ENCODE data around the gene SOX6.
"Not testable (repeated sequence)": the region's sequence is repeated elsewhere in the genome, so short reads cannot be mapped to it uniquely, and the experiment has no call there.

SOX6 gene

GRCh38 chr11:16160146-16160545 is 196.2 kb downstream of the SOX6 start:
- no peak for ATAC-seq
- Mint-ChIP-seq H3K27me3 (no peaks in the 10 kb centered on the region), H3K4me3 (no peak overlapping the region), H3K27ac (no peak overlapping the region), H3K36me3 (ENCODE audit: low read depth) (no peaks in the 10 kb centered on the region), H3K4me1 (no peaks in the 10 kb centered on the region), H3K9me3 (peaks cover 9% of the 10 kb centered on the region)
- DNase-seq, result no peak

DNA sequence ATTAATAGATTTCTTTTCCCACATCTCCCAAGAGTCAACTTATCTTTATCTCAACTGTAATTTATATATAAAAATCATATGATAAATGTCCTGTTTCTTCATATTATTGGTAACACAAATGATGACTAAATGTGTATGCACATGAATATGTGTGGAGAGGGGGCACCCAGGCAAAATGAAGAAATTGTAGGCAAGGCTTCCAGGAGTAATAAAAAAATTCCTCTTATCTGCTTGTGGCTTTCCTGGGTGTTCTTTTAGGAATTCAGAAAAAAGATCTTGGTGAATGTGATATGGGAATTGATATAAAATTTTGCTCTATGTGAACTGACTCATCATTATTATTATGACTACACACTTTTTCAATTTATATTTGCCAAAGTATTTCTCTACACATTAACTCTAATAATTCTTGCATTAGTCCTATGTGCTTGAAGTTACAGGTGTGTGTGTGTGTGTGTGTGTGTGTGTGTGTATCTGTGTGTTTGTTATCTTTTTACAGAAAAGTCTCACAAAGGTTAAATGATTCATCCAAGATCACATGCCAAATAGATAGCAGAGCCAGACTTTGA is 197.8 kb downstream of the SOX6 start:
- H3K9me3 Mint-ChIP-seq, result peaks cover 6% of the 10 kb centered on the region
- no peak overlapping the region for H3K4me3 Mint-ChIP-seq
- H3K27ac Mint-ChIP-seq, result no peak overlapping the region
- no peaks in the 10 kb centered on the region for H3K36me3 Mint-ChIP-seq (ENCODE audit: low read depth)
- no peak for DNase-seq
- no peaks in the 10 kb centered on the region for H3K27me3 Mint-ChIP-seq
- no peaks in the 10 kb centered on the region for H3K4me1 Mint-ChIP-seq
- no peak for ATAC-seq

DNA sequence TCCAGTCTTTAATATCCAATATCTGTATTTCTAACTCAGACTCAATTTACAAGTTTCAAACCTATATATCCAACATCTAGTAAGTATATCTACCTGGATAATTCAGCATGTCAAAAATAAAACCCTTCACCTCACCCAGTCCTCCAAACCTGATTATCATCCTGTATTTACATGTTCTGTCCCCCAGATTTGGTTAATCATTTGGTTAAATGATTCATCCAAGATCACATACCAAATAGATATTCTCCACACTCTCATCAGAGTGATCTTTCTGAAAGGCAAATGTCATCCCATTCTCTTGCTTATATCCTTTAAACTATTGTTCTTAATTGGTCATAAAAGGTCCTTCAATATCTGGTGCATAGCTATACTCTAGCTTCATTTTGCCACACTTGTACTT is 199.0 kb downstream of the SOX6 start:
- Mint-ChIP-seq H3K4me3 (no peak overlapping the region), H3K27ac (no peak overlapping the region), H3K4me1 (no peaks in the 10 kb centered on the region), H3K36me3 (ENCODE audit: low read depth) (no peaks in the 10 kb centered on the region), H3K27me3 (no peaks in the 10 kb centered on the region), H3K9me3 (no peaks in the 10 kb centered on the region)
- no peak for ATAC-seq
- no peak for DNase-seq

- Mint-ChIP-seq H3K9me3 (no peaks in the 10 kb centered on the region), H3K4me3 (no peak overlapping the region), H3K36me3 (ENCODE audit: low read depth) (no peaks in the 10 kb centered on the region), H3K27ac (no peak overlapping the region), H3K27me3 (no peaks in the 10 kb centered on the region), H3K4me1 (no peaks in the 10 kb centered on the region)
- no peak for DNase-seq
- ATAC-seq, result no peak
Measured at GRCh38 chr11:16155448-16155847, 200.9 kb downstream of the SOX6 start.

GRCh38 chr11:16154715-16155396 is 201.5 kb downstream of the SOX6 start:
- ATAC-seq (no peak), DNase-seq (no peak)
- no peaks in the 10 kb centered on the region for H3K27me3 Mint-ChIP-seq
- H3K4me3 Mint-ChIP-seq, result no peak overlapping the region
- H3K9me3 Mint-ChIP-seq, result no peaks in the 10 kb centered on the region
- H3K4me1 Mint-ChIP-seq, result no peaks in the 10 kb centered on the region
- no peak overlapping the region for H3K27ac Mint-ChIP-seq
- no peaks in the 10 kb centered on the region for H3K36me3 Mint-ChIP-seq (ENCODE audit: low read depth)

DNA sequence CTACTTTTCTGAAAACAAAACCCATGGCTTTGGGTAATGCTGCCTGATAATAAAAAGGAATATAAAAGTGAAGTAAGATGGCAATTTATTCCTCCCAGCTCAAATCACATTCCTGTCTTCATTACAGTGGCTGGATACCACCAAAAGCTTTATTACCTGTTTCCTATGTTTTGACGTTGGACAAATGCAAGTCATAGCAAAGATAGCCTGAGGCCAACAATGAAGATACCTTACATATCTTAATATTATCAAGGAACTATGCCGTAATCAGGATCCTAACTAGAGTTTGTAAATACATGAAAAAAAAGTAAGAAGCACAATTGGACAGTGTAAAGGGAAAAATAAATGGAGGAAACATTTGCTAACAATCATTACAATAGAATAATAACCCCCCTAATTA is 202.4 kb downstream of the SOX6 start:
- H3K27me3 Mint-ChIP-seq, result no peaks in the 10 kb centered on the region
- no peak for ATAC-seq
- H3K4me1 Mint-ChIP-seq, result no peaks in the 10 kb centered on the region
- no peak overlapping the region for H3K4me3 Mint-ChIP-seq
- H3K9me3 Mint-ChIP-seq, result no peaks in the 10 kb centered on the region
- no peak for DNase-seq
- H3K36me3 Mint-ChIP-seq (ENCODE audit: low read depth), result no peaks in the 10 kb centered on the region
- no peak overlapping the region for H3K27ac Mint-ChIP-seq

DNA sequence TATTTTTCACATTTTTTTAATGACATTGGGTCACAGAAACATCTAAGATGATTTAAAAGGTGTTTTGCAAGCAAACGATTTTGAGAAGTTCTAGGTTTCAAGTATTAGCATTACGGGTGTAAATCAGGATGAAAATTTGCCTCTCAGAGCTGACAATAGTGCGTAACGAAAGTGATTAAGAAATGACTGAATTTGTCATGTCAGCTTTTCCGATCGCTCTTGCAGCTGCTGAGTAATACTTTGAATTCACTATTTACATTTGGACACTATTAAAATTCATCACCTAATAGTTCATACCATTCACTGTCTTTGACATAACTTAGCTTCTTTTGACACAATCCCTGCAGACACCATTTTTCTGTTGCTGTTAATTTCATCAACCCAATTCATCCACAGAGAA is 205.2 kb downstream of the SOX6 start:
- Mint-ChIP-seq H3K4me3 (no peak overlapping the region), H3K4me1 (no peaks in the 10 kb centered on the region), H3K9me3 (peaks cover 5% of the 10 kb centered on the region), H3K36me3 (ENCODE audit: low read depth) (no peaks in the 10 kb centered on the region), H3K27ac (no peak overlapping the region), H3K27me3 (no peaks in the 10 kb centered on the region)
- no peak for DNase-seq
- no peak for ATAC-seq

GRCh38 chr11:16149476-16149875 is 206.9 kb downstream of the SOX6 start:
- H3K36me3 Mint-ChIP-seq (ENCODE audit: low read depth), result no peaks in the 10 kb centered on the region
- H3K4me3 Mint-ChIP-seq, result no peak overlapping the region
- H3K4me1 Mint-ChIP-seq, result no peaks in the 10 kb centered on the region
- DNase-seq (no peak), ATAC-seq (no peak)
- no peaks in the 10 kb centered on the region for H3K27me3 Mint-ChIP-seq
- H3K9me3 Mint-ChIP-seq, result peaks cover 5% of the 10 kb centered on the region
- H3K27ac Mint-ChIP-seq, result no peak overlapping the region

DNA sequence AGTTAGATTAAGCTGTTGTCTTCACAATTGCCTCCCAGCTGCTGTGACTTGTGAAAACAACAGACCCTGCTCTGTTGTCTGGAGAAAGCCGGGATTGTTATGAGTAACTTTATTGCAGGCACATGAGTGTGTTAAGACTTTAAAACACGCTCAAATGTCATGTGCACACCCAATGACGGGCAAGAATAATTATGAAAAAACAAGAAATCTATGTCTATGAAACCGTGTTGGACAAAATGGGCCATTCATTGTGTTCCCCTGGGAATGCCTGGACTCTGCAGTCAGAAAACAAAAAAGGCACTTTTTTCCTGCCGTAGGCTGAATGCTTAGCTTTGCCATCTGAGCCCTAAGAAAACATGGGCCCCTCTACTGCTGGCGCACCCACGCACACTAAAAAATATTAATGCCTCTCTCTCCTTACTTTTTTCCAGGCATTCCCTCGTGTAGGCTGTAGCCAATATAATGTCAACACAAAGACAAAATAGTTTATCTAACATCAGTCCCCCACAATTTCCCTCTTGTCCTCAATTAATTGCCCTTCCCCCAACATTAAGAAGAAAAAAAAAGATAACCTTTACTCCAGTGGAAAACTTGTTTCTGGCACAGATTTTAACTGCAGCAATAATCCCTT is 207.9 kb downstream of the SOX6 start:
- no peaks in the 10 kb centered on the region for H3K4me1 Mint-ChIP-seq
- no peaks in the 10 kb centered on the region for H3K27me3 Mint-ChIP-seq
- H3K4me3 Mint-ChIP-seq, result no peak overlapping the region
- peaks cover 5% of the 10 kb centered on the region for H3K9me3 Mint-ChIP-seq
- DNase-seq (no peak), ATAC-seq (no peak)
- H3K27ac Mint-ChIP-seq, result no peak overlapping the region
- no peaks in the 10 kb centered on the region for H3K36me3 Mint-ChIP-seq (ENCODE audit: low read depth)

DNA sequence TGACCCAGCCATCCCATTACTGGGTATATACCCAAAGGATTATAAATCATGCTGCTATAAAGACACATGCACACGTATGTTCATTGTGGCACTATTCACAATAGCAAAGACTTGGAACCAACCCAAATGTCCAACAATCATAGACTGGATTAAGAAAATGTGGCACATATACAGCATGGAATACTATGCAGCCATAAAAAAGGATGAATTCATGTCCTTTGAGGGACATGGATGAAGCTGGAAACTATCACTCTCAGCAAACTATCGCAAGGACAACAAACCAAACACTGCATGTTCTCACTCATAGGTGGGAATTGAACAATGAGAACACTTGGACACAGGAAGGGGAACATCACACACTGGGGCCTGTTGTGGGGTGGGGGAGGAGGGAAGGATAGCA is 209.4 kb downstream of the SOX6 start:
- DNase-seq; H3K4me3 Mint-ChIP-seq; ATAC-seq; H3K27ac Mint-ChIP-seq; H3K27me3 Mint-ChIP-seq; H3K9me3 Mint-ChIP-seq; H3K36me3 Mint-ChIP-seq (ENCODE audit: low read depth); H3K4me1 Mint-ChIP-seq: not testable (repeated sequence)

DNA sequence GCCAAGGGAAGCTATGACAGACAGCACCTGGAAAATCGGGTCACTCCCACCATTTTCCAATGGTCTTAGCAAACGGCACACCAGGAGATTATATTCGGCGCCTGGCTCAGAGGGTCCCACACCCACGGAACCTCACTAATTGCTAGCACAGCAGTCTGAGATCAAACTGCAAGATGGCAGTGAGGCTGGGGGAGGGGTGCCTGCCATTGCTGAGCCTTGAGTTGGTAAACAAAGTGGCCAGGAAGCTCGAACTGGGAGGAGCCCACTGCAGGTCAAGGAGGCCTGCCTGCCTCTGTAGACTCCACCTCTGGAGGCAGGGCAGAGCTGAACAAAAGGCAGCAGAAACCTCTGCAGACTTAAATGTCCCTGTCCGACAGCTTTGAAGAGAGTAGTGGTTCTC is 214.7 kb downstream of the SOX6 start:
- not testable (repeated sequence) for H3K27me3 Mint-ChIP-seq, H3K4me3 Mint-ChIP-seq

GRCh38 chr11:16141162-16141561 is 215.2 kb downstream of the SOX6 start:
- DNase-seq; H3K4me3 Mint-ChIP-seq; H3K9me3 Mint-ChIP-seq; H3K4me1 Mint-ChIP-seq; H3K36me3 Mint-ChIP-seq (ENCODE audit: low read depth); H3K27me3 Mint-ChIP-seq; H3K27ac Mint-ChIP-seq; ATAC-seq: not testable (repeated sequence)

More for the DNA sequence above, 214.7 kb downstream of the SOX6 start:
- H3K9me3 Mint-ChIP-seq; ATAC-seq; H3K4me1 Mint-ChIP-seq; H3K27ac Mint-ChIP-seq; DNase-seq; H3K36me3 Mint-ChIP-seq (ENCODE audit: low read depth): not testable (repeated sequence)

DNA sequence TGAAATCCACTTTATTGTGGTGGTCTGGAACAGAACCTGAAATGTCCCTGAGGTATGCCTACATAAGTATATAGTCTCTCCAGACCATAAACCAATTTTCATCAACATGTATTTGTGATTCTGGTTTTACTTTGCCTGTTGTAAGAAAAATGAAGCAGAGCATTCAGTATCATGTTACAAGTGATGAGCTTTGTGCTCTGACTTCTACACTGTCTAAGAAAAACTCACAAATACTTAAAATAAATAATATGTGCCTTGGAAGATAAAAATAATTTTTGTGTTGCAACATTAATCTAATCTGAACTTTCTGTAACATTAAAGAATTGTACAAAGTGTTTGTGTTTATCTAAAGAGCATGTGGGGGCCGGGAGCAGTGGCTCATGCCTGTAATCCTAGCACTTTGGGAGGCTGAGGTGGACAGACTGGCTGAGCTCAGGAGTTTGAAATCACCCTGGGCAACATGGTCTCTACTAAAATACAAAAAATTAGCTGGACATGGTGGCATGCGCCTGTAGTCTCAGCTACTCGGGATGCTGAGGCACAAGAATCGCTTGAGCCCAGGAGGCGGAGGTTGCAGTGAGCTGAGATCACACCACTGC is 219.5 kb downstream of the SOX6 start:
- Mint-ChIP-seq H3K4me1 (no peaks in the 10 kb centered on the region), H3K27me3 (no peaks in the 10 kb centered on the region), H3K9me3 (peaks cover 11% of the 10 kb centered on the region), H3K27ac (no peak overlapping the region), H3K36me3 (ENCODE audit: low read depth) (no peaks in the 10 kb centered on the region), H3K4me3 (no peak overlapping the region)
- no peak for DNase-seq
- ATAC-seq, result no peak

DNA sequence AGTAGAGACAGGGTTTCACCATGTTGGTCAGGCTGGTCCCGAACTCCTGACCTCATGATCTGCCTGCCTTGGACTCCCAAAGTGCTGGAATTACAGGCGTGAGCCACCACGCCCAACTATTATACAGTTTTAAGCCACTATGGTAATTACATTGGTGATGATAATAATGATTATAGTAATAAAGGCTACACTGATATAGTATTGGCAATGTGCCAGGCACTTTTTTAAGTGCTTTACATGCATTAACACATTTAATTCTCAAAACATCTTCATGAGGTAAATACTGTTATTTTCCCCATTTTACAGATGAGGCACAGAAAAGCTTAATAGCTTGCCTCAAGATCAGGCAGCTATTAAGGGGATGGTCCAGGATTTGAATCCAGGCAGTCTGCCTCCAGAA is 222.5 kb downstream of the SOX6 start:
- no peak overlapping the region for H3K27ac Mint-ChIP-seq
- no peaks in the 10 kb centered on the region for H3K4me1 Mint-ChIP-seq
- DNase-seq, result no peak
- peaks cover 4% of the 10 kb centered on the region for H3K9me3 Mint-ChIP-seq
- no peak for ATAC-seq
- H3K27me3 Mint-ChIP-seq, result no peaks in the 10 kb centered on the region
- no peak overlapping the region for H3K4me3 Mint-ChIP-seq
- no peaks in the 10 kb centered on the region for H3K36me3 Mint-ChIP-seq (ENCODE audit: low read depth)

GRCh38 chr11:16127732-16128131 is 228.6 kb downstream of the SOX6 start:
- no peaks in the 10 kb centered on the region for H3K27me3 Mint-ChIP-seq
- no peak overlapping the region for H3K4me3 Mint-ChIP-seq
- no peaks in the 10 kb centered on the region for H3K4me1 Mint-ChIP-seq
- ATAC-seq (no peak), DNase-seq (no peak)
- H3K27ac Mint-ChIP-seq, result no peak overlapping the region
- no peaks in the 10 kb centered on the region for H3K9me3 Mint-ChIP-seq
- H3K36me3 Mint-ChIP-seq (ENCODE audit: low read depth), result no peaks in the 10 kb centered on the region

All from activated naive CD8-positive, alpha-beta T cell treated with anti-CD3 and anti-CD28 coated beads, Interleukin-2, amount 50 U/mL, for 24 hours (primary cell).